IPS-15b (cell line): ENCODE data around the gene IFNA21.
"Not testable (repeated sequence)": the region's sequence is repeated elsewhere in the genome, so short reads cannot be mapped to it uniquely, and the experiment has no call there.

Source experiments
- H3K27me3 ChIP-seq: one replicate; pipeline ENCODE4 v1.6.1; 2013; ENCODE audit warnings: low read length; ENCODE audit not compliant: control insufficient read depth, insufficient read depth
- H3K36me3 ChIP-seq: one replicate; pipeline ENCODE4 v1.6.1; 2013; ENCODE audit warnings: low read length; ENCODE audit not compliant: control insufficient read depth, insufficient read depth
- H3K4me1 ChIP-seq: one replicate; pipeline ENCODE4 v1.6.1; 2013; ENCODE audit warnings: mild to moderate bottlenecking, low read length; ENCODE audit not compliant: control insufficient read depth, insufficient read depth
- H3K4me3 ChIP-seq: one replicate; pipeline ENCODE4 v1.5.1; 2013; ENCODE audit warnings: low read depth, low read length
- H3K9ac ChIP-seq: one replicate; pipeline ENCODE4 v1.6.1; 2013; ENCODE audit warnings: low read depth, mild to moderate bottlenecking, low read length
- H3K9me3 ChIP-seq: one replicate; pipeline ENCODE4 v1.6.1; 2013; ENCODE audit warnings: mild to moderate bottlenecking, low read length; ENCODE audit not compliant: control insufficient read depth, insufficient read depth

IFNA21 gene

GRCh38 chr9:21166560-21166959, at the start of gene IFNA21:
TSS of gene IFNA21 (minus strand) at chr9:21166660. CDS start at chr9:21166612, 48 bp downstream.
- not testable (repeated sequence) for H3K9ac ChIP-seq, H3K9me3 ChIP-seq, H3K36me3 ChIP-seq, H3K4me1 ChIP-seq, H3K27me3 ChIP-seq, H3K4me3 ChIP-seq

- H3K27me3 ChIP-seq, H3K9ac ChIP-seq, H3K4me1 ChIP-seq, H3K9me3 ChIP-seq, H3K4me3 ChIP-seq, H3K36me3 ChIP-seq: not testable (repeated sequence)
Measured at GRCh38 chr9:21213411-21214326, 47.2 kb upstream of the IFNA21 start.

DNA sequence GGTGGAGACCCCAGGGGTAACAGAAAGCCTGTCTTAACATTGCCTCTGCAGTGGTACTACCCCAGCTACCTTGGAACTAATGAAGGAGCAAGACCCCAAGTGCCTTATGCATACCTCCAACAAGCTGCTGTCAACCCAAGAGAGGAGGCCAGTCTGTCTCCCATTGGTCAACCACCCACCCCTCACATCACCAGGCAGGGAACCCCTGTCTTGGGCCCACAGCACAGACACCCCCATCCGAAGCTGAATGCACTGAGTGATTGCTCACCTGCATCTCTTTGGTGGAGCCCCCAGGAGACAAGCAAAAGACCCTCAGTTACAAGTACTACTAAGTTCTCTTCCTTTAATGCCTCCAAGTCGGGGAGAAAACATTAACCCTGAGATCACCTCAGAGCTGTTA, 45.7 kb upstream of the IFNA21 start:
- not testable (repeated sequence) for H3K4me3 ChIP-seq, H3K27me3 ChIP-seq, H3K9me3 ChIP-seq, H3K4me1 ChIP-seq, H3K36me3 ChIP-seq, H3K9ac ChIP-seq

GRCh38 chr9:21210782-21211181, 44.3 kb upstream of the IFNA21 start:
- H3K4me1 ChIP-seq, H3K27me3 ChIP-seq, H3K9me3 ChIP-seq: not testable (repeated sequence)

DNA sequence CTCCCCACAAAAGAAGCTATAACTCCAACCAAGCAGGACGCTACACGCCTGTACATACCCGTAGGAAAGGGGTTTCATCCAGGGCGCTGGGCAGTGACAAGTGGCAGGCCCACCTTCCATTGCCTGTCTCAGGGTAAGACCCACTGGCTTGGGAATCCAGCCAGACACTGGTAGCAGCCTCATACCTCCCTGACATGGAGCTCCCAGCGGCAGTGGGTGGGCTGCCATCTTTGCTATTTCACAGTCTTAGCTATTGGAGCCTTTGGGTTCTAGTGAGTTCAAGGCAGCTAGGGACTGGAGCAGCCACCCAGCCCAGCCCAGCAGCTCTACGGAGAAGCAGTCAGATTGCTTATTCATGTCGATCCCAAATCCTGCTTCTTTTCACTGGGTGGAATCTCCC, 43.9 kb upstream of the IFNA21 start:
- Histone ChIP-seq H3K4me3 (no peak overlapping the region), H3K4me1 (no peaks in the 10 kb centered on the region), H3K9me3 (no peaks in the 10 kb centered on the region), H3K27me3 (no peaks in the 10 kb centered on the region), H3K36me3 (no peaks in the 10 kb centered on the region), H3K9ac (no peak overlapping the region)

More at GRCh38 chr9:21210782-21211181, 44.3 kb upstream of the IFNA21 start:
- not testable (repeated sequence) for H3K9ac ChIP-seq, H3K36me3 ChIP-seq, H3K4me3 ChIP-seq

- not testable (repeated sequence) for H3K9ac ChIP-seq, H3K4me1 ChIP-seq, H3K27me3 ChIP-seq, H3K9me3 ChIP-seq, H3K4me3 ChIP-seq, H3K36me3 ChIP-seq
Measured at GRCh38 chr9:21207043-21207442, 40.6 kb upstream of the IFNA21 start, which contains the start of gene IFNA10. TSS of gene IFNA10 (minus strand) at chr9:21207143. CDS start at chr9:21207097, 46 bp downstream.

GRCh38 chr9:21205204-21205603, 38.7 kb upstream of the IFNA21 start:
- H3K4me1 ChIP-seq = no peaks in the 10 kb centered on the region

DNA sequence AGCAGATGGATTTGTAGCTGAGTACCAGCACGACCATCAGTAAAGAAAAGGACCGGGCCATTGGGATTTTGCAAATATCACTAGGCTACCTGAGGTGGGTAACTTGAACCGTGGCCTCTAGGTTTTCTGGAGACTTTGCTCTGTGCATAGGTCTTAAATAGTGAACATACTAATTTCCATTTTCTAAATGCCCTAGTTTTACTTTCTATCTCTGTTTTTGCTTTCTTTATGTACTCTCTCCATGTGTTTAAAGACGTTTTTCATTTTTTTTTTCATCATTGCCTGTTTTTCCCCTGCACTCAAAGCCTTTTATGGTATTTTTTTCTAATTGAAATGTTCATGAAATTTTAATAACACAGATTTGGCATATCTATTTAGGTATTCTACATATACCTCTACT, 35.6 kb upstream of the IFNA21 start, which contains the start of gene IFNA7:
TSS of gene IFNA7 (minus strand) at position 101 of the 400 bp plus-strand sequence. CDS start at position 61, 40 bp downstream.
- not testable (repeated sequence) for H3K27me3 ChIP-seq, H3K9ac ChIP-seq, H3K9me3 ChIP-seq, H3K4me3 ChIP-seq, H3K4me1 ChIP-seq, H3K36me3 ChIP-seq

More at GRCh38 chr9:21205204-21205603, 38.7 kb upstream of the IFNA21 start:
- Histone ChIP-seq H3K9me3 (no peaks in the 10 kb centered on the region), H3K27me3 (no peaks in the 10 kb centered on the region), H3K9ac (no peak overlapping the region), H3K4me3 (no peak overlapping the region), H3K36me3 (no peaks in the 10 kb centered on the region)

DNA sequence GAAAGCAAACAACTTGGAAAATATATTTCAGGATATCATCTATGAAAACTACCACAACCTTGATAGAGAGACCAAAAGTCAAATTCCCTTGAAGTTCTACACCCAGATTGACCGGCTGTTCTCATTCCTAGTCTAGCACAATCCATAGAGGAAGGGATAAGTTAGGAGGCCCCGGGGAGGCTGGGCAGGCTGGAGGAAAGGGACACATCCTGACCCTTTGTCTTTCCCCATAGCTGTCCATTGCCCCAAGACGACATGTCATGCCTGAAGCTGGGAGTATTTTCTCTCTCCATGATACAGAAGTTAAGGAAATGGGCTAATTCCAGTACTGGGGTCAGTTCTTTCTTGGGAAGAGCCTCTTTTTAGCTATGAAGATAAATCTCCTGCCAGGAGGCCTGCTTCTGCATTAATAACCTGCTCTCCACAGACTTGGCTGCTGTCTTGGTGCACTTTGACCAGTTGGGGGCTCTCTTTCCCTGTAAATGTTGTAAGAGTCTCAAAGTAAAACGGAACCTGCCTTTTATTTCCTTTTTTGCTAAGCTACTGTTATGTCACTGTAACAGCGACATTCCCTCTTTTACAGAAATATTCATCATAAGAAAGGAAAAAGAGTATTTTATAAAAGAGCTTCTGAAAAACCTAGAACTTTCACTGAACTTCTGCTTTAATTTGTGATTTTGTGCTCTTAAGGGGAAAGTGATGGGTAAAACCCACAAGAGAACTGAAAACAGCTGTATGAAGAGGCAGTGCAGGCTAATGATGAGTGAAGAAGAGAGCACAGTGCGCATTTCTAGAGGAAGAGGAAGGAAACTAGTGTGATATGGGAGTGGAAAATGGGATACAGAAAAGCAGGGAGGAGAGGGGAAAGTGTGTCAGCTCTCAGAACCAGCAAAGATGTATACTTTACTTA, 28.7 kb upstream of the IFNA21 start:
- not testable (repeated sequence) for H3K4me1 ChIP-seq, H3K9ac ChIP-seq, H3K9me3 ChIP-seq, H3K27me3 ChIP-seq, H3K36me3 ChIP-seq, H3K4me3 ChIP-seq

DNA sequence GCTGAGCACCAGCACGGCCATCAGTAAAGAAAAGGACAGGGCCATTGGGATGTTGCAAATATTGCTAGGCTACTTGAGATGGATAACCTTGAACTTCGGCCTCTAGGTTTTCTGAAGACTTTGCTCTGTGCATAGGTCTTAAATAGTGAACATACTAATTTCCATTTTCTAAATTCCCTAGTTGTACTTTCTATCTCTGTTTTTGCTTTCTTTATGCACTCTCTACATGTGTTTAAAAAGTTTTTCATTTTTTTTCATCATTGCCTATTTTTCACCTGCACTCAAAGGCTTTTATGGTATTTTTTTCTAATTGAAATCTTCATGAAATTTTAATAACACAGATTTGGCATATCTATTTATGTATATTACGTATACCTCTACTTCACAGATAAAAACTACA, 21.0 kb upstream of the IFNA21 start, which contains the start of gene IFNA4:
TSS of gene IFNA4 (minus strand) at position 101 of the 400 bp plus-strand sequence. CDS start at position 45, 56 bp downstream.
- not testable (repeated sequence) for H3K36me3 ChIP-seq, H3K4me1 ChIP-seq, H3K9ac ChIP-seq, H3K4me3 ChIP-seq, H3K27me3 ChIP-seq, H3K9me3 ChIP-seq

- H3K9me3 ChIP-seq, H3K9ac ChIP-seq, H3K36me3 ChIP-seq, H3K27me3 ChIP-seq, H3K4me3 ChIP-seq, H3K4me1 ChIP-seq: not testable (repeated sequence)
Measured at GRCh38 chr9:21182810-21183736, 16.6 kb upstream of the IFNA21 start.
